GM19463 (cell line): ENCODE measurements around the gene FERD3L.
A peak's percentile ranks its signal among the peaks of the same experiment; 100 is the strongest.

Experiments used
- ATAC-seq: cut with Tn5 transposase; IDR thresholded peaks from one replicate; pipeline ENCODE4 v1.9.1; 2021; ENCODE audit warnings: mild to moderate bottlenecking, moderate library complexity; ENCODE audit not compliant: unreplicated experiment

The FERD3L gene

DNA sequence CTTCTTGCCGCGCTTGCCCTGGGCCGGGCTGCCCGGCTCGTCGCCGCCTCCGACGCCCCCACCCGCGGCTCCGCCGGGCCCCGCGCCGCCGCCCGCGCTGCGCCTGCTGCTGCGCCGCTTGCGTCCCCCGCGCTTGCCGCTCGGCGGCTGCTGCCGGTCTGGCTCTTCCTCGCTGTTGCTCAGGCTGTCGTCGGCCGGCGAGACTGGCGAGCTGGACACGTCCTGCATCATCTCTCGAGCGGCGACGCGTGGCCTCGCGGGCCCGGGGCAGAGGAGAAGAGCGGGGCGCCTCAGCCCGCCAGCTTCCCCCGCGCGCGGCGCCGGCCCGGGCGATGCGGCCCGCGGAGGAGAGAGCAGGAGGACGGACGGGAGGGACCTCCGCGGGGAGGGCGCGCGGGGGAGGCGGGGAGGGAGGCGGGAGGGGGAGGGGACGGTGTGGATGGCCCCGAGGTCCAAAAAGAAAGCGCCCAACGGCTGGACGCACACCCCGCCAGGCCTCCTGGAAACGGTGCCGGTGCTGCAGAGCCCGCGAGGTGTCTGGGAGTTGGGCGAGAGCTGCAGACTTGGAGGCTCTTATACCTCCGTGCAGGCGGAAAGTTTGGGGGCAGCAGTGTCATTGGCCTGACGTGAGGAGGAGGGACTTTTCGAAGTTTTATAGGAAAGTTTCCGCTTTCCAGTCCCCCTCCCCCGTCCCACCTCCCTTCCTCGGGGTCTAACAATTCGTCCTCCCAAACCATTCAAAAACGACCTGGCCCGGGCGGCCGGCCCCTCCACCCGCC lies 27.9 kb downstream of the FERD3L start, which contains the start of gene TWIST1:
Gene TWIST1, minus strand, starts transcription at position 546 of the 779 bp plus-strand sequence. Its CDS starts 315 bp downstream, at position 231.
- ATAC-seq = peak; percentile 50

GRCh38 chr7:19116121-19117090 lies 28.8 kb downstream of the FERD3L start:
- peak; percentile 36 for ATAC-seq

GRCh38 chr7:19114551-19114855 lies 30.7 kb downstream of the FERD3L start:
- no peak for ATAC-seq

DNA sequence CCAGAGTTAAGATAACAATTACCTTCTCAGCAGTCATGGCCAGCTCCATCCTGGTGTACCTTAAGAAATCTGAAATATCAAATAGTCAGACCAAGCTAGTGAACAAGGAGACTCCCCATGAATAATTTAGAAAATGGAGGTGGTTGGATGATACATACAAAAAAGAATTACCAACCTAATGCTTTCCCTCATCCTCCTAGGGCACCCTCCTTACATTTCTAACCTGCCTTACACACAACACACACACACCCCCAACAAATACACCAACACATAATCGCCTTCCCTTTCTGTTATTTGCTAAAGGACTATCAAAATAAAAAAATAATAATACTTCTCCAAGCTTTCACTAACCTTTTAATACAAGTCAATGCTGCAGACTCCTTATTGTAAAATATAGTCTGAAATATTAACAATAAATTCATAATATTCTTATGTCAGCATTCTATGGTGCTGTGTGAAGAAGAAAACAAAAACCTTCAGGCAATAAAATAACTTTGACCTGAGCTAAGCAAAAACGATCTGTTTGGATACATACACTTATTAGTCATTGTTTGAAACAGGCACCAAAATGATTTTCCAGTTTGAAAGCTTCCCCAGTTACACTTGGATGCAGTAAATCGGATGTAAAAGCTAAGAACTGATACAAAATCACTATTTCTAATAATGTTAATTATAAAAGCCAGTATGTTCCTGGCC lies 31.2 kb downstream of the FERD3L start:
- no peak for ATAC-seq

DNA sequence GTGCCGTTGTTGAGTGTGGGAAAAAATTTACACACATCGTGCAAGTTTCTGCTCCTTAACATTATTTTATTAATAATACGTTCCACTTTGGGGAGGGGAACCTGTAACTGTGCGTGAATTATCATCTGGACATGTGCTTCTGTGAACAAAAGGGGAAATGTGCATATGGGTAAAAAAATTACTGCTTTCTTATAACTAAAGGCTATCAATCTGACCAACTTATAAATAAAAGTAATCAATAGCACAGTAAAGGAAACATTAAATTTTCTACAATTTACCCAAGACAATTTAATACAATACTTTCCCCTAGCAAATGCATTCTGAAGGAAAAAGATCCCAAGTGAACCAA lies 32.2 kb downstream of the FERD3L start:
- ATAC-seq = no peak

- no peak for ATAC-seq
Measured at GRCh38 chr7:19112274-19113001, 32.8 kb downstream of the FERD3L start.

- ATAC-seq = no peak
Measured at GRCh38 chr7:19111474-19112273, 33.5 kb downstream of the FERD3L start.

DNA sequence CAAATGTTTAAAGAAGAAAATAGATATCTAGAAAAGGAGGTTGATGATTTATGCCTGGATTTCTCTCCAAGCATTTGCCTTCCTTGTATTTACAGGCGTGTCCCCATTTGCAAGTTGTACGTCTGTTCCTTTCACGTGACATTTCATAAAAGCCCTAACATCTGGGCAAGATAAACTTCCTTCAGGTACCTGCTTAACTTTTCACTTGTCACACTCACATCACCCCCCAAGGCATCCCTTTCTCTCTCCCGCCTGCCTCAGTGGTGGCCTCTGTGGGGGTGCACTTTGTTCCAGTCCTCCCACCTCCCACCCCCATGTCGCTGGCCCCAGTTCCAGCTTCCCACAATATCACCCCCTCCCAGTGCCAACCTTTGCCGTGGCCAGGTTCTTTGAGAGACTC lies 34.4 kb downstream of the FERD3L start:
- ATAC-seq = no peak

DNA sequence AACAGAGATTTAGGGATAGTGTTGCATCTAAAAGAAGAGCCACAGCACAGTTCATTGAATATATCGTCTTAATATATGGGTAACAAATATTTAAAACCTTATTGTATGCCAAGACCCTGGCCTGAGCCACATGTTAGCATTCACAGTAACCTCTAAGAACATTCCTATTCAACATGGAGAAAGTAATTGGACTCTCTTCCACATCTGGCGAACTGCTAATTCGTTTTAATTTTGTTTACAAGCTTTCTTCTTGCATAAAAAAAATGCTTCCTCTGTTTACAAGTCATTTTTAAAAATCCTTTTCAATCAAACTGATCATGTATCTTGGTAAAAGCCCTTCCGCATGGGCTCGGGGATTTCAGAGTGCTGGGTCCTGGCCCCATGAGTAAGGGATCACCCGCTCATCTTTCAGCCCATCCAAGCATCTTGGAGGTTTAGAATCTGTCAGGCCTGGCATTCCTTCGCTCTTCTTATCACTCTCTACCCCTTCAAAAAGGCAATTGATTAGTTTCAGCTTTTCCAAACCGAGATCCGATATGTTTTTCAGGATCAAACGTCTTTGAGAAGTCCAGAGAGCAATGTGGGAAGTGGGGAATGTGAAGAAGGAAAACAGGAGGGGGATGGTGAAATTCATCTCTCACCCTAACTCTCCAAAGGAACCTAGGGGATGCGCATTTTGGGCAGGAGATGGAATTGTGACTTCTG lies 35.0 kb downstream of the FERD3L start:
- ATAC-seq = no peak

DNA sequence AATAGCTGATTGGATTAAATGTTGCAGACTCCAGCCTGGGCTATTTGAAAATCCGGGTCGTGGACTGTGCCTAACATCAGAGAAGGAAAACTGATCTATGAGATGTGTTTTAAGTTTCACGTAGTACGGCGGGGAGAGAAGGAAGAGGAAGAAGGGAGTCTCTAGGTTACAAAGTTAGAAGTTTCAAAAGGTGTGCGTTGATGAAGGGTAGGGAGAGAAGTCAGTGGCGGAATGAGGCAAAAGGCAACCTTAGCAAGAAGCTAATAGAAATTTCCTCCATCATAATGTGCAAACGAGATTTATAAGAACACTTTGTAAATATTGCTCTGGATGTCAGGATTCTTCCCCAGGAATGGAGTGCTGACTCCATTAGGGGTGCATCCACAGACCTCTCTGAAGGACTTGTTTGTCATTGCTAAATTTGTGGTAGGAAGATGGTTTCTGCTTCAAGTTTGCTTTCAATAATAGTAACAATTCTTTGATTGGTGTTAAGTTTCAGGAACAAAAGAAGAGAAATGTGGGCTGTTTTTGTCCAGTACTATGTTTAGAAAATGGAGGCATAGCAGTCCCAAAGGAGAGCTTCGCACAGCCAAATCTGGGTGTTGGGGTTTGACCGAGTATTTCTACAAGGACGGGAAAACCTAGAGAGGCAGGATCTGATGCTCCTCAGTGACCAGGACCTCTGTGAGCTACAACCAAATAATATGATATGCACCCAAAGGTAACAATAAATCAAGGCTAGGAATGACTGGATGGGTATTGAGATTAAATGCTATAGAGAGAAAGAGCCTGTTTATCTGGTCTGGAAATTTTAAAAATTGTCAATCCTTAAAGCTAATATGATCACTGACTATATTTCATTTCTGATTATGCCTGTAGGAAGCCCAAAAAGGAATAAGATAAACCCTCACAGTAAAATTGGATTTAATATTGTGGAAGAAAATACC lies 35.9 kb downstream of the FERD3L start:
- no peak for ATAC-seq

DNA sequence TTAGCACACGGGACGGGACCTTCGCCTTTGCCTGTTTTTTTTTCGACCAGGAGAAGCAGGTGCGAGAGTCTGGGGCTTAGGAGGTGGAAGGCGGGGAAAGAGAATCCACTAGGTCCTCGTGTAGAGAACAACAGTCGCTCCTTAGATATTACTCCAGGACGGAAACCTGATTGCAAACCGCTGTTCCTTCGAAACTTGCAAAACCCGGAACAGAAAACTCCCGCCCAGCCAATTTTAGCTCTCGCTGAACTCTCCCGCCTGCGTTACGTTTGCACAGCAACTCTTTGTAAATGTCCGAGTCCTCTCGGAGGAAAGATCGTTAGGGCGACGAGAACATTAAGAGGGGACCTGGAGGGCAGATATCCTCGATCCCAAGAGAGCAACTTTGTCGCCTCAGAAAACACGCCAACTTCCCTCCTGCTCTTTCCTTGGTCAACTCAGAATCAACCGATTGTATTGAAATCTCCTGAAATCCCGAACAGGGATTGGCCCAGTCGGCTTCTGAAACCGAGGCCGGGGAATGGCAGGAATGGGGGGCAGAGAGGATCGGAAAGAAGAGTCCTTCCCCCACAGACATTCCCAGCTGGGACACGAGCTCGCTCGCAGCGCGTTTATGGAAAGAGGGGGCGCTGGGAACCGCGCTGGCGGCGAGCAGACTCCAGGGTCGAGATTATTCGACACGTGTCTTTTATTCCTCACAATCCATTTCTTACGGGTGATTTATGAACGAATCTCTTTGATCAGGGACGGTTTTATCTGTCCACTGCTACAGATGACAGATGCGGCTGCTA lies 37.7 kb downstream of the FERD3L start:
- ATAC-seq = no peak

- ATAC-seq = no peak
Measured at GRCh38 chr7:19107081-19107355, 38.2 kb downstream of the FERD3L start.

DNA sequence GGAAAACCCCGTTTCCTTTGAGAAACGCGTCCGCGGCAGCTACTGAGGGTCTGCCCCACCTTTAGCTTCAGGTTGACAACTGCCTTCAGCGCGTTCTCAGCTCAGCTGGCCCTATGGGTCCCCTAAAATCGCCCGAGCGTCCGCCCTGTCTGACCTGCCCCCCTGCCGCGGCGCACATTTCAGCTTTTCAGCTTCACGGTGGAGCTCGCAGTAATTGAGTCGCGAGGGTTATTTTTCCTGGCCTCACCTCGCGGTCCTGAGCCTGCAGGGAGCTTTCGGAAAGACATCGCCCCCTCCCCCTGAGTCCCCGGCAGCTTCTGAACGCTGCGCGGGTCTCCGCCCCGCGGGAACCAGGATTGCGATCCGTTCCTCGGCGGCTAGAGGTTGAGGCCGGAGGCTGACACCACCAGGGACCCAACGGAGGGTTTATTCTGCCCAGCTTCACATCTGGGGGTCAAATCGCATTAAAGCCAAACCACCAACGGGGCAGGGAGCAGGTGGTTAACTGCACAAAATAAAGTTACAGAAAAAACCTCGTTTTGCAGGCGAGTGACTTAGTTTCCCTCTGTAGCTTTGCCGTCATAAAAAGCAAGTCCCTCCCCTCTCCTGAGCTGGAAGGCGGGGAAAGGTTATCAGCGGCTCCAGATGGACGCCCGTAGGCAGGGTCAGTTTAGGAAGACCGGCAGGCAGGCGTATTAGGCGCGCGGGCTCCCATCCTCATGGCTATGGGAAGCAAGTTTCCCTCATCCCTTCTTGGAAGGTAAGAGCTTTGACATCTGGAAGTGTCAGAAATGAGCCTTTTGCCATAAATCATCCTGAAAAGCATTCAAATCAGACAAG lies 38.8 kb downstream of the FERD3L start:
- ATAC-seq = no peak

DNA sequence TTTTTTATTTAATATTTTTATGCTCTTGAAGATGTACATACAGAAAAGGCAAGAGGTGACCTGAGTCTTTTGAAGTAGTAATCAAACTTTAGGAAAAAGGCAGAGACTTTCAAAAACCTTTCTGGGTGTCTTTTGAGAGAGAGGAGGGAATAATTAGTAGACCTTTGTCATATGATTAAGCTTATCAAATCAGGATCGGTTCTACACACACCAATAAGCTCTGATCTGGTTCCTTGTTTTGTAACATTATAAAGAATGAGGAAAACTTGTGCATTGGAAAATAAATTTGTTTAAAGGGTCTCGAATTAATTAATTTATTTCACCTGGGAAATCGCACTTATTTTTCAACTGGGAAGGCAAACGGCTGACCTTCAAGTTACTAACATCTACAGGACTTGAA lies 39.7 kb downstream of the FERD3L start:
- ATAC-seq = no peak

- ATAC-seq = no peak
Measured at GRCh38 chr7:19104811-19105210, 40.4 kb downstream of the FERD3L start.

DNA sequence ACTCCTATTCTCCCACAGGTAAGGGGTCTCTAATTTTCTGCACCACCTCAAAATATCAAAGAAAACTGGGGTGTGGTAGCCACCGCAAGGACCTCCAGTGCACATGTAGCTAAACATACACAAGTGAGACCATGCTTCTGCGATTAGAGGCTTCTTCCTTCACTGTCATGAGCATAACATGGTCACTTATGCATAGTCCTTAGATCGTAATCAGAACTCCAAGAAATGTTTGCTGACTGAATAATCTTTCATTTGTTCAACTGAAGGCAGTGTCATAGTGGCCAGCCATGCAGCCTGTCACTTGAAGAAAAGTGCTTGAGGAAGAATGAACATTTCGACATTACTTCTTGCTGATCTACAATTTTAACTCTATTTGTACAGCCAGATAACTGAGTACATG lies 42.3 kb downstream of the FERD3L start:
- ATAC-seq = no peak

GRCh38 chr7:19101909-19102308 lies 43.3 kb downstream of the FERD3L start:
- no peak for ATAC-seq
